HepG2 (cell line): ENCODE measurements around the gene ATP6V1D. TPM values are rescaled to one million over a fixed set of nuclear protein-coding genes. Genes with fewer than 3 reads are reported as not detected.

ENCODE experiments used
- ARNTL ChIP-seq: sonication (generic); formaldehyde crosslinking; IDR thresholded peaks from 2 replicates; pipeline ENCODE4 v1.4.0; 2020; ENCODE audit warnings: mild to moderate bottlenecking, missing genetic modification reagents
- HOXA3 ChIP-seq: sonication (generic); formaldehyde crosslinking; IDR thresholded peaks from 2 replicates; pipeline ENCODE4 v1.5.0; 2020; ENCODE audit warnings: missing genetic modification reagents
- KMT2B ChIP-seq: IDR thresholded peaks from 2 replicates; pipeline ENCODE4 v1.6.1; 2016; ENCODE audit warnings: missing genetic modification reagents, missing compliant biosample characterization
- MEF2D ChIP-seq: sonication (generic); formaldehyde crosslinking; IDR thresholded peaks from 2 replicates; pipeline ENCODE4 v1.5.1; 2020; ENCODE audit warnings: mild to moderate bottlenecking, missing genetic modification reagents
- POLR2AphosphoS2 ChIP-seq: IDR thresholded peaks from 2 replicates; pipeline ENCODE4 v1.6.1; 2011; ENCODE audit warnings: low read depth, low read length, improper control_type of control experiment
- SAP130 ChIP-seq: IDR thresholded peaks from 2 replicates; pipeline ENCODE4 v1.6.1; 2016; ENCODE audit warnings: low read depth
- ZNF101 ChIP-seq: sonication (generic); formaldehyde crosslinking; IDR thresholded peaks from 2 replicates; pipeline ENCODE4 v1.4.0; 2020; ENCODE audit warnings: mild to moderate bottlenecking, low read depth, missing genetic modification reagents, borderline replicate concordance
- ZNF18 ChIP-seq: sonication (generic); formaldehyde crosslinking; IDR thresholded peaks from 2 replicates; pipeline ENCODE4 v1.8.0; 2022; ENCODE audit warnings: mild to moderate bottlenecking, missing genetic modification reagents; ENCODE audit not compliant: insufficient replicate concordance
- ZNF670 ChIP-seq: sonication (generic); formaldehyde crosslinking; IDR thresholded peaks from 2 replicates; pipeline ENCODE4 v1.8.0; 2022; ENCODE audit warnings: mild to moderate bottlenecking, missing genetic modification reagents, borderline replicate concordance
- ZNF768 ChIP-seq: sonication (generic); formaldehyde crosslinking; IDR thresholded peaks from 2 replicates; pipeline ENCODE4 v1.4.0; 2020; ENCODE audit warnings: missing genetic modification reagents
- ZNF816 ChIP-seq: sonication (generic); formaldehyde crosslinking; IDR thresholded peaks from 2 replicates; pipeline ENCODE4 v1.8.0; 2022; ENCODE audit warnings: missing genetic modification reagents, mild to moderate bottlenecking, borderline replicate concordance
- ZNF878 ChIP-seq: sonication (generic); formaldehyde crosslinking; IDR thresholded peaks from 2 replicates; pipeline ENCODE4 v1.8.1; 2023; ENCODE audit warnings: mild to moderate bottlenecking, missing genetic modification reagents, moderate library complexity
- ZSCAN9 ChIP-seq: IDR thresholded peaks from 2 replicates; pipeline ENCODE4 v1.6.1; 2016; ENCODE audit warnings: borderline replicate concordance
- ZXDC ChIP-seq: sonication (generic); formaldehyde crosslinking; IDR thresholded peaks from 2 replicates; pipeline ENCODE4 v1.5.0; 2020; ENCODE audit warnings: mild to moderate bottlenecking, missing genetic modification reagents
- polyA plus RNA-seq, 8 experiments: library from polyadenylated mRNA; depleted of rRNA in 3 of 8; stranded (reverse) in 7 of 8; unstranded in 1 of 8; fragments of >200 nt; fragmentation: Illumina TruSeq in 4 of 8; extraction: Trizol in 4 of 8; gene quantifications; 2 replicates each; pipeline versions ENCODE4 v1.2.1 to v1.2.3, GENCODE V29; 2011 to 2016; ENCODE audit warnings: low read depth in 4 of 8, missing spikeins in 1 of 8, mixed read lengths in 1 of 8; ENCODE audit not compliant: insufficient read depth in 1 of 8
- total RNA-seq, 5 experiments: library from RNA; depleted of rRNA; stranded (reverse); fragments of >200 nt; fragmentation: Illumina TruSeq; extraction: Trizol; gene quantifications; 2 replicates each; pipeline ENCODE4 v1.2.3, GENCODE V29; 2016; ENCODE audit warnings: low read depth in 1 of 5
- TF ChIP-seq, protein P1 (sequence below): sonication (generic); formaldehyde crosslinking; IDR thresholded peaks from 2 replicates; pipeline ENCODE4 v1.5.0; 2020; ENCODE audit warnings: mild to moderate bottlenecking, missing genetic modification reagents, moderate library complexity
- TF ChIP-seq, protein P2 (sequence below): sonication (generic); formaldehyde crosslinking; IDR thresholded peaks from 2 replicates; pipeline ENCODE4 v1.8.0; 2022; ENCODE audit warnings: missing genetic modification reagents, mild to moderate bottlenecking, inconsistent platforms, borderline replicate concordance
- TF ChIP-seq, protein P3 (sequence below): IDR thresholded peaks from 2 replicates; pipeline ENCODE4 v1.6.1; 2016; ENCODE audit warnings: missing biosample characterization, missing genetic modification reagents, low read depth

The ATP6V1D gene
- total and polyA plus RNA-seq, 2 of the 13 experiments (the other 11 are each of a cell fraction or from before 2014, with no cell fraction given) = 16.8 to 53.9 TPM

- TF ChIP-seq ZXDC (CRISPR knock-in tag) (peak; percentile 81; the same call in 1 of the 2 replicates), POLR2AphosphoS2 (peak; percentile 30; the same call in 1 of the 2 replicates), ZNF878 (CRISPR knock-in tag) (0 out of 2 replicates have a peak, but pooled peaks have one; percentile 33), HOXA3 (CRISPR knock-in tag) (peak; percentile 78), MEF2D (CRISPR knock-in tag) (peak; percentile 58; the same call in 1 of the 2 replicates), ZSCAN9 (CRISPR knock-in tag) (no peak), ARNTL (CRISPR knock-in tag) (peak; percentile 23; the same call in 1 of the 2 replicates), KMT2B (CRISPR knock-in tag) (peak; percentile 89; the same call in 1 of the 2 replicates), SAP130 (peak; percentile 99), ZNF768 (CRISPR knock-in tag) (0 out of 2 replicates have a peak, but pooled peaks have one; percentile 13), ZNF18 (peak; percentile 33), ZNF816 (CRISPR knock-in tag) (peak; percentile 88), ZNF101 (CRISPR knock-in tag) (no peak), ZNF670 (CRISPR knock-in tag) (peak; percentile 63; the same call in 1 of the 2 replicates)
- TF ChIP-seq, protein P1, sequence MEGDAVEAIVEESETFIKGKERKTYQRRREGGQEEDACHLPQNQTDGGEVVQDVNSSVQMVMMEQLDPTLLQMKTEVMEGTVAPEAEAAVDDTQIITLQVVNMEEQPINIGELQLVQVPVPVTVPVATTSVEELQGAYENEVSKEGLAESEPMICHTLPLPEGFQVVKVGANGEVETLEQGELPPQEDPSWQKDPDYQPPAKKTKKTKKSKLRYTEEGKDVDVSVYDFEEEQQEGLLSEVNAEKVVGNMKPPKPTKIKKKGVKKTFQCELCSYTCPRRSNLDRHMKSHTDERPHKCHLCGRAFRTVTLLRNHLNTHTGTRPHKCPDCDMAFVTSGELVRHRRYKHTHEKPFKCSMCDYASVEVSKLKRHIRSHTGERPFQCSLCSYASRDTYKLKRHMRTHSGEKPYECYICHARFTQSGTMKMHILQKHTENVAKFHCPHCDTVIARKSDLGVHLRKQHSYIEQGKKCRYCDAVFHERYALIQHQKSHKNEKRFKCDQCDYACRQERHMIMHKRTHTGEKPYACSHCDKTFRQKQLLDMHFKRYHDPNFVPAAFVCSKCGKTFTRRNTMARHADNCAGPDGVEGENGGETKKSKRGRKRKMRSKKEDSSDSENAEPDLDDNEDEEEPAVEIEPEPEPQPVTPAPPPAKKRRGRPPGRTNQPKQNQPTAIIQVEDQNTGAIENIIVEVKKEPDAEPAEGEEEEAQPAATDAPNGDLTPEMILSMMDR (CRISPR knock-in tag) = peak; percentile 99
- TF ChIP-seq, protein P2, sequence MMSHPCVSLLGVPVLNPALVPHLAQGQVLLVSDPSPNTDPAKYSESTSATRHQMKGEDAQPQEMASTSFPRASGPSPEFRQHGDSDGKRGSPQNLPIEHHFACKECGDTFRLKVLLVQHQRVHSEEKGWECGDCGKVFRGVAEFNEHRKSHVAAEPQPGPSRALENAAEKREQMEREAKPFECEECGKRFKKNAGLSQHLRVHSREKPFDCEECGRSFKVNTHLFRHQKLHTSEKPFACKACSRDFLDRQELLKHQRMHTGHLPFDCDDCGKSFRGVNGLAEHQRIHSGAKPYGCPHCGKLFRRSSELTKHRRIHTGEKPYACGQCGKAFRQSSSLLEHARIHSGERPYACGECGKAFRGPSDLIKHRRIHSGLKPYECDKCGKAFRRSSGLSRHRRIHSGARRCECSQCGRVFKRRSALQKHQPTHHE (CRISPR knock-in tag) = peak; percentile 37; the same call in 1 of the 2 replicates
- TF ChIP-seq, protein P3, sequence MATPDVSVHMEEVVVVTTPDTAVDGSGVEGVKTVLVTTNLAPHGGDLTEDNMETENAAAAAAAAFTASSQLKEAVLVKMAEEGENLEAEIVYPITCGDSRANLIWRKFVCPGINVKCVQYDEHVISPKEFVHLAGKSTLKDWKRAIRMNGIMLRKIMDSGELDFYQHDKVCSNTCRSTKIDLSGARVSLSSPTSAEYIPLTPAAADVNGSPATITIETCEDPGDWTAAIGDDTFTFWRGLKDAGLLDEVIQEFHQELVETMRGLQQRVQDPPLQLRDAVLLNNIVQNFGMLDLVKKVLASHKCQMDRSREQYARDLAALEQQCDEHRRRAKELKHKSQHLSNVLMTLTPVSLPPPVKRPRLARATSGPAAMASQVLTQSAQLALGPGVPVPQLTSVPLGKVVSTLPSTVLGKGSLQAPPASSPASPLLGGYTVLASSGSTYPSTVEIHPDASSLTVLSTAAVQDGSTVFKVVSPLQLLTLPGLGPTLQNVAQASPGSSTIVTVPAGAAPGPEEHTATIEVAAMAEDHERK = peak; percentile 61; the same call in 1 of the 2 replicates
These were observed at the start of gene ATP6V1D, which contains the start of gene EIF2S1 (continued) for GRCh38 chr14:67359775-67360469.
